GM18951 (cell line): ENCODE data around the gene EHBP1.

Experiments
- POLR2A ChIP-seq: IDR thresholded peaks from 4 replicates; pipeline ENCODE4 v1.6.1; 2011; ENCODE audit warnings: mild to moderate bottlenecking; ENCODE audit not compliant: insufficient read length, insufficient read depth; ENCODE audit errors: extremely low read depth
- in situ Hi-C: fragments of 300-500 bp; cut with MboI; formaldehyde crosslinking; loops from one replicate; pipeline ENCODE4 v1.12.0; 2022; ENCODE audit warnings: low sequenced_read_pairs, mixed read lengths, inconsistent platforms; ENCODE audit not compliant: unreplicated experiment

The EHBP1 gene

DNA sequence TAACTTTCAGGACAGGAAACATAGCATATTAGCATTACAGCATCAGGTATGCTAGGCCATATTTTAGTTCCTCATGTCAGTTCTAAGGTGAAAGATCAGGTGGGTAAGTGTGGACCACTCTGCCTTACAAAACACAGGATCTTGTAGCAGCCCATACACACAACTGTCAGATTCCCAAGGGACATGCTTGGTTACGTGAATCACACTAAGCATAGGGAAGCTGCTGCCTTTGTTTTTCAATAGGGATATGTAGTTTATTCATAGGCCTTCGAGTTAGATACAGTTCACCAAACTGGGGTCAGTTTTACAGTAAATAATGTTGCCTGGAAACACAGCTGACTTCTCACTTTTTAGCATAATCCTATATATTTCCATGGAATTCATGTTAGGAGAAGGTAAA lies 229.0 kb downstream of the EHBP1 start:
- no peak for TF ChIP-seq POLR2A
- in situ Hi-C loops = no loop called here

- in situ Hi-C loops = no loop called here
- no peak for TF ChIP-seq POLR2A
These were observed 232.6 kb downstream of the EHBP1 start for GRCh38 chr2:62938126-62938525.

DNA sequence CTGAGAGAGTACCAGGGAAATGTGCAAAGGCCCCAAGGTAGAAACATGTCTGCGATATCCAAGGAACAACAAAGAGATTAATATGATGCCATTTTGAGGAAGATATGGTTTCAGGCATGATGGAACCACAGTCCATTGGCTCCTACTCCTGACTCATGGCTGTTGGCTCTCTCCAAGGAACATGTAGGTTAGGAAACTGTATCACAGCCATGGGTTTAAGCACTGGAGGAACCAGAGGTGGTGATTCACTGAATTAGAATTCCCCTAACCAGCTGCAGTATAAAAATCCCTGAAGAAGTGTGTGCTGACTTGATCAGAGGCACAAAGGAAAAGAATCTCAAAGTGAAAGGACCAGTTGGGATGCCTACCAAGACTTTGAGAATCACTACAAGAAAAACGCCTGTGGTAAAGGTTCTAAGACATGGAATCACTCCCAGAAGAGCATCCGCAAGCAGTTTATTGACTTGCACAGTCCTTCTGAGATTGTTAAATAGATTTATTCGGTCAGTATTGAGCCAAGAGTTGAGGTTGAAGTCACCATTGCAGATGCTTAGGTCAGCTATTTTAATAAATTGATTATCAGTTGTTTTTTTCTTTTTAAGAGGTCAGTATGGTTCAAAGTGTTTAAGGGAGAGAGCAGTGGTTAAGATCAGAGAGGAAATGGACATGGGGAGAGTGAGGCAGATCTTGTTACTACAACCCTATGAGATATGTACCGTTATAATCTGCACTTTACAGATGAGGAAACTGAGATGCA lies 234.4 kb downstream of the EHBP1 start:
- TF ChIP-seq POLR2A = no peak
- in situ Hi-C loops = no loop called here

DNA sequence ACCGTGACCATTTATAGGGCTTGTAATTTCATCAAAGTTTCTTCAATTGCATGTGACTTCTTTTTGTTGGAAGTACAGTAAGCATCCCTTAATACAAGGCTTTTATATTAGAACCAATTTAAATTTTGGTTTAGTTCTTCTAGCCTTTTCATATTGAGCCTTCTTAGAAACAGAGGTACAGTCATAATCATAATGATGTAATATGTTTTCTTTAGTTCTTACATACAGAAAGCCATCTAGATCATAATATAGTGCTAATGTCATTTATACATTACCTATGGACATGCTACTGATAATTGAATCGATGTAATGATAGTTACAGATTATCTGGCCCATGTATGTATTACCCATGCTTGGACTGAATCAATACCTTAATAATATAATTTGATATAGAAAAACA lies 235.2 kb downstream of the EHBP1 start:
- TF ChIP-seq POLR2A = no peak
- in situ Hi-C loops = no loop called here

GRCh38 chr2:62941413-62941812 lies 235.9 kb downstream of the EHBP1 start:
- no peak for TF ChIP-seq POLR2A
- in situ Hi-C loops = no loop called here

GRCh38 chr2:62944362-62944761 lies 238.8 kb downstream of the EHBP1 start:
- TF ChIP-seq POLR2A = no peak

GRCh38 chr2:62947403-62947802 lies 241.9 kb downstream of the EHBP1 start:
- in situ Hi-C loops = no loop called here
- no peak for TF ChIP-seq POLR2A

More at GRCh38 chr2:62944362-62944761, 238.8 kb downstream of the EHBP1 start:
- in situ Hi-C loops = no loop called here

GRCh38 chr2:62956651-62957050 lies 251.1 kb downstream of the EHBP1 start:
- TF ChIP-seq POLR2A = no peak
- in situ Hi-C loops = no loop called here

- TF ChIP-seq POLR2A = no peak
- in situ Hi-C loops = no loop called here
These were observed 252.7 kb downstream of the EHBP1 start for GRCh38 chr2:62958206-62958605.

- TF ChIP-seq POLR2A = no peak
- in situ Hi-C loops = no loop called here
These were observed 258.5 kb downstream of the EHBP1 start for GRCh38 chr2:62964050-62964449.

DNA sequence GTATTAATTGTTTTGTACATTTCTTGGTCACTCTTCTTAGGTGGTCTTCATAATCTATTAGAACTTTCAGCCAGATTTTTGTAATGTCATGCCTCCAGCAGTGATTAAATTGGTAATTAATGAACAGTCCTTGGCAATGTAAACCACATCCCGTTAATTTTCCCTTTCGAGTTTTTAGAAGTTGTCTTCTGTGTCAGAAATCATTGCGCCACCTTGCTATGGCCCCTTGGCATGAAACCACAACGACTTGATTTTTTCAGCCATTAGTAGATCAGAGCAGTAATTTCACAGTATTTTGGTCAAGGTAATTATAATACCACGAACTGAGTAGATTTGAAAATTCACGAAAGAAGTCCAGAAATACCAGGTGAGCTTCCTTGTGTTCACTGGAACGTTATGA lies 259.2 kb downstream of the EHBP1 start:
- in situ Hi-C loops = no loop called here
- no peak for TF ChIP-seq POLR2A

GRCh38 chr2:62966991-62967390 lies 261.5 kb downstream of the EHBP1 start:
- no peak for TF ChIP-seq POLR2A
- in situ Hi-C loops = no loop called here

- no peak for TF ChIP-seq POLR2A
- in situ Hi-C loops = no loop called here
These were observed 262.7 kb downstream of the EHBP1 start for GRCh38 chr2:62968168-62968567.

DNA sequence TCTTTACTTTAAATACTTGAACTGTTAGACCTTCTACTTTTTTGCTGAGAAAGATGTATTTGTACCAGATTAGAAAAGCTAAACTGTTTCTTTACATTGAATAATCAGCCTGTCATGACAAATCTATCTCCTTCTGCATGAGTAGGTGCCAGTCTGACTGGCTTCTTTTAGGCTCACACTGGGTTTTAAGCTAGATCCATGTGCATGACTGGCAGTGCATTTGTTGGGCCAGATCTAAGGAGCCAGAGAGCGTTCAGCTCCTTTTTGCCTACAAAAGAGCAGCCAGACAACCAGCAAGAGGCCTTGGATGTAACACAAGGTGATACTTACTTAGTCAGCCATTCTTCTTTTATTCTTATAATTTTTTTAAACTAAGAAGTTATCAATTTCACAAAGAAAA lies 263.2 kb downstream of the EHBP1 start:
- TF ChIP-seq POLR2A = no peak
- in situ Hi-C loops = no loop called here

DNA sequence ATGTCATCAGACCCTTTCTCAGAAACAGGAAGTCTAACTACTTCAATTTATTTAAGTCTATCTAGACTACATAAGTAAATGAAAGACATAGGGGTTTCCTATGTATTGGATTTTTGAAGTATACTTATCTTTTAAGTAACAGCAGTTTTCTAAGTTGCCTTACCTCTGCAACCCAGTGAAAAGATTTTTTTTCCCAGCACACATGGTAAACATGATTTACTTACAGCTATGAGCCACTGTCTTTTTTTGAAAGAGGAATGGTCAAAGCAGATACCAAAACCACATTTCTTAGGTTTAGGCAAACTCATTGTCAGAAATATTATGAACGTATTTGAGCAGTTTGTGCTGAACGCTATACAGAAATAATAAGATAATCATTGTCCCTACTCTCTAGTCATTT lies 266.4 kb downstream of the EHBP1 start:
- no peak for TF ChIP-seq POLR2A
- in situ Hi-C loops = no loop called here

DNA sequence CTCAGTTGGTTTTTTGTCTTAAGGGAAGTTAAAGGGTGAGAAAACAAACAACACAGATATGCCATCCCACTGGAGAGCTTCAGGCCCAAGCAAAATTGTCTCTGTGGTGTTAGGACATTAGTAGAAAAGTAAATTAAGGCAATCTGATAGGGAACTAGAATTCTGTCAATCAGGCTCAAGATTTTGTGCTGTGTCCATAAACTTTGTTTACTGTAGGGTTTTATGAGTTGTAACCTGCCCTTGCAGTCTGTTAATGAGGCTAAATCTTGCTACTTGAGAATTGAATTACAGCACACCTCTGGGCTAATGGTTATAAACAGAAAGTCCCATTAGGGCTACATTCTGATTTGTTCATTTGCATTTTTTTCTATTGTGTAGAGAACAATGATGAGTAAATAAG lies 267.1 kb downstream of the EHBP1 start:
- in situ Hi-C loops = no loop called here
- TF ChIP-seq POLR2A = no peak
